Adrenal gland (tissue), 5 donors: ENCODE results near the gene TP53I11.

Experiments
- CTCF ChIP-seq, 6 experiments: fragments of 450-650 bp in 4 of 6; fragments of 200-600 bp in 2 of 6; sonication (generic) in 1 of 6; IDR thresholded peaks; 1 replicate in 5 of 6; 2 replicates in 1 of 6; pipeline versions ENCODE4 v1.5.1 to v1.8.0; 2016 to 2021; ENCODE audit warnings: antibody characterized with exemption in 6 of 6, mild to moderate bottlenecking in 2 of 6, moderate library complexity in 1 of 6
- POLR2A ChIP-seq, 2 donors: fragments of 450-650 bp; IDR thresholded peaks; one replicate each; pipeline ENCODE4 v1.6.1; 2017; ENCODE audit warnings: antibody characterized with exemption in 2 of 2, mild to moderate bottlenecking in 2 of 2, moderate library complexity in 1 of 2
- donor health status: DM: no; HTN: no; CAD: no.

DNA sequence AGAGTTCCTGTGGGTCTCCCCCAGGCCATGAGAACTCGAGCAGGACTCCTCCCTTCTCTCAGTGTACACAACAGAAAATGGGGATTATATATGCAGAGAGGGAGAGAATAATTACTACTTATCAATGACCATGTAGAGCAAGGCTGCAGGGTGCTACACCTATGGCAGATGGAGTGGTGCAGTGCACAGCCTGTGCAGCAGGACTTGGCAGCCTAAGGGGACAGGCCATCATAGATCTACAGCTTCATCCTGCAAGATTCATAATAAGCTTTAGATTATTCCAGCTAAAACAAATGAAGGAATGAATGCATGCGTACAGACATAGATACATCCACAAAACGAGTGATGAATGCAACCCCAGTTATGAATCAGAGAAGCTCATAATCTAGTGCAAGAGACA, 8.4 kb upstream of the TP53I11 start:
- TF ChIP-seq CTCF (IDR thresholded peaks at IDR 0.05) (no peak), POLR2A (IDR thresholded peaks at IDR 0.05) (no peak)
